HS-5 (cell line): Measurements from ENCODE around the gene OSBPL5.
A peak's percentile ranks its signal among the peaks of the same experiment; 100 is the strongest.

ENCODE experiments used
- DNase-seq: peaks from one replicate; pipeline ENCODE4 v3.0.0-alpha.2; 2012; ENCODE audit warnings: low read depth

Gene OSBPL5

GRCh38 chr11:3099178-3099577 is 65.9 kb downstream of the OSBPL5 start:
- DNase-seq = no peak

GRCh38 chr11:3096909-3097530 is 68.1 kb downstream of the OSBPL5 start:
- no peak for DNase-seq

DNA sequence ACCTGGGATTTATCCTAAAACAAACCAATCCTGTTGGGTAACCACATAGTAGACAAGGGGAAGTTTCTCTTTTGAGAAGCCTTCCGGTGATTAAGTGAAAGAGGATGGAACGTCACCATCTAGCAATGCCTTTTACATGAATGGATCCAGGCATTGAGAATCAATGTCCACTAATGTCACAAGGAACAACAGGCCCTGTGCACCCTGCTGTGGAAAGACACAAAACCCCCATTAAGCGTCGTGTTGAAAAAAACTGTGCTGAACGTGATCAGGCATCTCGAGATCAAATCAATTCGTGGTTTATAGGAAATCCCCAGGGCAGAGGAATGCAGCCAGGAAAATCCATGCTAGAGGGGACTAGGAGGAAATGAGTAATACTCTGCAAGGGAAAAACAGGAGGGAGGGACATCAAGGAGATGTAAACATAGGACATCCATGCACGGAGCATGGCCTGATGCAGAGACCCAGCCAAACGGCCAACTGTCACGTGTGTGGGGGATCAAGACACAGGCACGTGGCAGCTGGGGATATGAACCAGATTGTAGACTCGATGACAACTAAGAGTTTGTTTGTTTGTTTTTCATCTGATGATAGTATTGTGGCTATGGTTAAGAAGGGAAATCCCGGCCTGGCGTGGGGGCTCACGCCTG is 69.3 kb downstream of the OSBPL5 start:
- DNase-seq = peak; percentile 89

DNA sequence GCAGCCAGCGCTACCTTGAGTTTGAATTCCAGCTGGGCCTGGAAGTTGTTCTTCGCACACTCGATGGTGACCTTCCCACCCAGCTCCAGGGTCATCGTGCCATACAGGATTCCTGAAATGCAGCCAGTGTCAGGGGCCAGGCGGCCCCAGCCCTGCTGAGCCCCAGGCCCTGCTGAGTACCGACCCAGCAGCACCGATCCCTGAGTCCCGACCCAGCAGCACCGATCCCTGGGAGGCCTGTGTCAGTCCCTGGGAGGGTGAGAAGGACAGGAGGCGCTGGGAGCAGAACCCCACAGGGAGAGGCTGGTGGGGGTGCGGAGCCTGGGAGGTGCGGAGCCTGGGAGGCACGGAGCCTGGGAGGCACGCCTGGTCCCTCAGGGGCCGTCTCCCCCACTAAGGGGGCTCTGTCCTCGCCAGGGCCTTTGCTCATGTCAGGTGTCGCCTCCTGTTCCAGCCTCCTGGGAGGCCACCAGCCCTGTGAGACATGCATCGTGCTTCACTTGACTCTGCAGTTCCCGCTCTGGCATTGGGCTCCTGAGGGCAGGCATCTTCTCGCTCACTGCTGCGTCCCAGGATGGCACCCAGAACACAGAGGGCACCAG is 70.8 kb downstream of the OSBPL5 start:
- DNase-seq = no peak

GRCh38 chr11:3093281-3094191 is 71.6 kb downstream of the OSBPL5 start:
- DNase-seq = no peak

DNA sequence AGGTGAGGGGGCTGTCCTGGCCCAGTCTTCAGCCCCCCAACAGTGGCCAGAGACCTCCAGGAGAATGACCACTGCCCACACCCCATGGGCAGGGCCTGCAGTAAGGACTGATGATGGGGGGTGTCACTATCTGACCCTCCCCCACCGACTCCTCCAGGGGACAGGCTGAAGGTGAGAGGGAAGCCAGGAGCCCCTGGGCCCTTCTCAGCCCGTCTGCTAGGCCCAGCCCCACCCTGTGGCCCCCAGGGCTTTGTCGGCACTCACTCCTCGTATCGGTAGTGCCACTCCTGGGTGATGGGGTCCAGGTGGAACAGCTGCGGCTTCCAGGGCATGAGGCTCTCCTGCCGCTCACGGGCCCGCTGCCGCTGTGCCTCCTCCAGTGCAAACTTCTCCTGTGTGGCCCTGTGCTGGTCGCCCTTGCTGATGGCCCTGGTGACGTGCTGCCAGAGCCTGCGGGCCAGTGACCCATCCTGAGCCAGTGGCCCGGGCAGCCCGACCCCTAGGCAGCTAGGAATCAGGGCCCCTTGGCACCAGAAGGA is 72.4 kb downstream of the OSBPL5 start:
- no peak for DNase-seq

GRCh38 chr11:3091846-3092602 is 73.1 kb downstream of the OSBPL5 start:
- DNase-seq = no peak

DNA sequence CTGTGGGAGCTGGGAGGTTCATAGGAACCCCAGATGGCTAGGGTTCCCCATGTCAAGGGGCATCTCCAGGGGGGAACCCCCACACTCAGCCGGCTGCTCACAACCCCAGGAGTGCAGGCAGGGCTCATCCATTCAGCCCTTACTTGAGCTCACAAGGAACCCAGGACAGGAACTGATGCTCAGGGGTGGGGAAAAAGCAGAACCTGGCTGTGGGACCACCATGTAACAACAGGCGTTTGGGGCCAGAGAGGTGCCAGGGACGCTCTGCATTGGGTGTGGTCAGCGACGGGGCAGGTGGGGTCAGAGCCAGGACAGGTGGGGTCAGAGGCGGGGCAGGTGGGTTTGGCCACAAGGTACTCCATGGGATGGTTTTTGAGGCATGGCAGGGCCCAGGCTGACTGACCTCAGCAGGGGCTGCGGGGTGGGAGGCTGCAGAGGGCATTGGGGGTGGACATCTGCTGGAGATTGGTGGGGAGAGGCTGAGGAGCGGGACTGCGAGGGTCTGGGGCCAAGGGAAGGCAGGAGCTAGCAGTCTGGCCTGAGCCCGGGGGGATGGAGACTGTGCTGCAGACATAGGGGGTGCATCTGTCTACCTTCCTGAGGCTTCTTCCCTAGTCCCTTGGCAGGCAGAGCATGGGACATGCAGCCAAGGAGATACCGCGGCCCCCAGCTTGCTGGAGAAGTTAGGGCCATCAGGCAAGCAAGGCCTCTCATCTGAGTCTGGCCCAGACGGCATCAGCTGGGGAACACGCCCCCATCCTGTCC is 73.8 kb downstream of the OSBPL5 start:
- no peak for DNase-seq

DNA sequence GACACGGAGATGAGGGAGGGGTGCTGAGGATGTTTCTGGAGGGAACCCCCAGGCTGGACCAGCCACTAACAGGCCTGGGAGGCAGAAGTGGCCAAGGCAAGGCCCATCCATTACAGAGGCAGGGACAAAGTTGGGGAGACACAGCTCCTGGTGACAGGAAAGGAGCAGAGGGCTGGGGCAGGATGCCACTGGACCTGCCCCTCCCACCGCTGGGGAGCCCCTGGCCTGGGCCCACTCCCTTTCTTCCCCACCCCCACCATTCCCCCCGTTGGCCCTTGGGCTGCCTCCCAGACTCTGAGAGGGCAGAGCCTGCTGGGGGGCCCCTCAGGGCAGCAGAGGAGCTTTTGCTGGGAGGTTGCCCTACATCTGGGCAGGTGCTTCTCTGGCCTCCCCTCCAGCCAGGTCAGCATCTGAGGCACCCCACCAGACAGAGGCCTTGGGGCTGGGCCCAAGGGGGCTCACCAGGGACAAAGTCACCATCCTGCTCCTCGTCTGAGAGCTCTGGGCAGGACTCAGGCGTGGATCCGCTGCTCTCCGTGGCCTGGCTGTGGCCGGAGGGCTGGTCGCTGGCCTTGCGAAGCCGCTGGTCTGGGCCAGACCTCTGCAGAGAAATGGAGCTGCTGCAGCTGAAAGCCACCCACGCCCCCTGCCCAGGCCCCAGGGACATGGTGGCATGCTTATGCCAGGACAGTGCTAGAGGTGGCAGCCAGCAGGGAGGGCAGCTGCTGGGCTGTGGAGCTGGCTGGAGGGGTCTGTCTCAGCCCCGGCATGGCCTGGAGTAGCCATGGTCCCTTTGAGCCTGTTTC is 74.8 kb downstream of the OSBPL5 start:
- DNase-seq = no peak

DNA sequence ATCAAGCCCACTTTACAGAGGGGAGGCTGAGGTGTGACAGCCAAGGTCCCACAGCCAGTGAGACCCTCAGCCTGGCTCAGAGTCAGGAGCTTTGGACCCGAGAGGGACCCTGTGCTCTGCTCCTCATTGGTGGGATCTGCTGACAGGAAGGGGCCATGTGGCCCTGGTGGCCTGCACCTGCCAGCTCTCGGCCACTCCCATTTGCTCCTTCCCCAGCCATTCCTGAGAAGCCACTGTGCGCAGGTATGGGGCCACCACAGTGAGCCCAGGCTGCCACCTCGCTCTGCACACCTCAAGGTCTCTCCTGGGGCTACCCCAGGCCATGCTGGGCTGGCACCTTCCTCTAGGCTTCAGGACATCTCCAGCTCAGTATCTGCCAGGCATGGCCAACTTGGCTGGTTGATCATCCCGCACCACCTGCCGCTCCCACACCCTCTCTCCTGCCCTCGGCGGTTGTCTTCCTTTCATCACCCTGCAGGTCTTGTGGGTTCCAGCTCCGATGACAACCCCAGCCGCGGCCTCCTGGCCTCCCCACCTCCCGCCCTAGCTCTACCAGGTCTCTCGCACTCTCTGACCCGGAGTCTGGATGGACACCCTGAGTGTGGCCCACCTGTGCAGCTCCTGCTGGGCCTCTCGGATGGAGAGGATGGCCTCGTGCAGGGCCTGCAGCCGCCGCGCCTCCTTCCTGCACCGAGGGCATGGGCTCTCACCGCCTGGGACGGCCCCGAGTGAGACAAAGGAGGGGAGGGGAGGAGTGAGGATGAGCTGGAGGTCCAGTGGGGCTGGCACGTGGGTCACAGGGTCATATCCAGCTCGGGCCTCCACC is 75.7 kb downstream of the OSBPL5 start:
- DNase-seq = no peak

- DNase-seq = no peak
Observed at GRCh38 chr11:3088806-3089205, 76.3 kb downstream of the OSBPL5 start.

- no peak for DNase-seq
Observed at GRCh38 chr11:3087821-3088800, 77.0 kb downstream of the OSBPL5 start.

GRCh38 chr11:3087373-3087772 is 77.7 kb downstream of the OSBPL5 start:
- no peak for DNase-seq

DNA sequence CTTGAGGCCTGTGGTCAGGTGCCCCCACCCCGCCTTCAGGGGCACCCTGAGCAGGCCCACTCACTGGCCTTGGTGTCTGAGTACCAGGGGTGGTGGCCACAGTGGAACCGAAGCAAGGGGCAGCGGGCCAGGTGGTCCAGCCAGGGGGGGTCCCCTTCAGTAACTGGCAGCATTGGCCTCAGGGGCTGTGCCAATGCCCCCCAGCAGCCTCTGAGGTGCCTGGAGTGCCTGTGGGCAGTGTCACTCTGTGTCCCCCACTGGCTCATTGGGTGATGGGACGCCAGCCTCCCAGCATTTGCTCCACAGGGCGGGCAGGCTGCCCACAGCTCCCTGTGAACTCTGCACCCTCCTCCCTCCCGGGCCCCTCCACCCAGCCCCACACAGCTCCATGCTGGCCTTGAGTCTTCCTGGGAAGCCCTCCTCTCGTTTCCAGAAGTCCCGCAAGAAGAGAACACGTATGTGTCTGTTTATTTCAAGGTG is 78.4 kb downstream of the OSBPL5 start:
- no peak for DNase-seq

DNA sequence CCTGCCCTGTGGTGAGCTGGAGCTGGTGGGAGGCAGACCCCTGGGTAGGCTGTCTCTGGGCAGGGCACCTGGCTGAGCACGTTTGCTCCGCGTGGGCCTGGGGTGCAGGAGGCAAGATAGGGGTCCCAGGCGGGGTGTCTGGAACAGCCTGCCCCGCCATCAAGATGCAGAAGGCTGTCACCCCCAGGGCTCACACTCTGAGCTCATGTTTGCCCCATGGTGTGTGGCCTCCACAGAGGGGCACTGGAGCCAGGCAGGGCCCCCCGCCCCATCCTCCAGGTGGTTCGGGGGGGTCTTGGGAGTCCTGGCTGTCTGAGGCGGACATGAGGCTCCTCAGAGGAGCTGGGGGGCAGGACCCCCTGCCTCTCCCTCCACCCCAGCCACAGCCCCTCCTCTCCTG is 79.0 kb downstream of the OSBPL5 start:
- DNase-seq = no peak

- DNase-seq = no peak
Observed at GRCh38 chr11:3085052-3085451, 80.1 kb downstream of the OSBPL5 start.

GRCh38 chr11:3083321-3083720 is 81.8 kb downstream of the OSBPL5 start:
- DNase-seq = no peak

GRCh38 chr11:3081386-3081751 is 83.7 kb downstream of the OSBPL5 start:
- DNase-seq = no peak
